Activated CD4-positive, alpha-beta T cell treated with anti-CD3 and anti-CD28 coated beads, Interleukin-2, amount 50 U/mL, for 48 hours (primary cell): ENCODE measurements around the gene CNGA2.

Source experiments
- DNase-seq, 2 experiments: peaks; one replicate each; pipeline ENCODE4 v3.0.0-alpha.2; 2020

CNGA2 gene

DNA sequence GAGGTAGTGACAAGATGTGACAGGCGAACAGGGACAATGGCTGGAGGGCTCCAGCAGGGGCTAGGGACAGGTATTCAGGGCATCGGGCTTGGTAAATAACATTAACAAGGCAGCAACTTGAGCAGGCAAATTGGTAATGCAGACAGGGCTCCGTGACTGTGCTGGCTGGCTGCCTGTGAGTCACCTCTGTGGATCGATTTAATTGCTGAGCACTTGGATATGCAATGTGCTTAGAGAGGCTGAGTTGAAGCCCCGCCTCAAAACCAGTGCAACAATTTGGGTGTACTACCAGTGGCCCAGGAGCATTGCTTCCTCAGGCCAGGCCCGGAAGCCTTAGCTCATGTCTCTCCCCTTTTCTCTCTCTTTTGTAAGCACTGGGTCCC is 19.5 kb downstream of the CNGA2 start:
- DNase-seq = no peak

DNA sequence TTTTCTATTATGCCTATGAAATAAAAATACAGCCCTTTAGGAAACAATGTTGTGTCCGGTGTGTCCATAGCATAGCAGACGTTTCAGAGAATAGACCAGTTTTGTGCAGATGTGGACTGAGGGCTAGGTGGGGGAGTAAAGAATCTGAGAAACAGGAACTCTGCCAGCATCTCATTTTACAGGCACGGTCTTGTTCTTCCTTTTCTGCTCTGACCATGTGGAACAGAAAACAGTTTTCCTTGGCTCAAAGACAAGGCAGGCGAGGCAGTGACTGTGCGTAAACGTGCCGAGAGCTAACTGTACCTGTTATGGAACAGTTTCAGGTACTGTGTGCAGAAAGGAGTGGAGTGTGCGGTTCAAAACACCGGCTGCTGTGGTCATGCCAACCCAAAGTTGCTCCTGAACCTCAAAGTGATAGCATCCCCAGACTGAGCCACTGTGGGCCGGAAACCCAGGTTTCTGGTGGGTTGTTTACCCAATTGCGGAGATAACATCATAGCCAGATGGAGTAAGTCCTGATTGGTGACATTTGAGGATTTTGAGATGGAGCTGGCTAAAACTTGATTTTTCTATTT is 20.2 kb downstream of the CNGA2 start:
- DNase-seq = no peak

DNA sequence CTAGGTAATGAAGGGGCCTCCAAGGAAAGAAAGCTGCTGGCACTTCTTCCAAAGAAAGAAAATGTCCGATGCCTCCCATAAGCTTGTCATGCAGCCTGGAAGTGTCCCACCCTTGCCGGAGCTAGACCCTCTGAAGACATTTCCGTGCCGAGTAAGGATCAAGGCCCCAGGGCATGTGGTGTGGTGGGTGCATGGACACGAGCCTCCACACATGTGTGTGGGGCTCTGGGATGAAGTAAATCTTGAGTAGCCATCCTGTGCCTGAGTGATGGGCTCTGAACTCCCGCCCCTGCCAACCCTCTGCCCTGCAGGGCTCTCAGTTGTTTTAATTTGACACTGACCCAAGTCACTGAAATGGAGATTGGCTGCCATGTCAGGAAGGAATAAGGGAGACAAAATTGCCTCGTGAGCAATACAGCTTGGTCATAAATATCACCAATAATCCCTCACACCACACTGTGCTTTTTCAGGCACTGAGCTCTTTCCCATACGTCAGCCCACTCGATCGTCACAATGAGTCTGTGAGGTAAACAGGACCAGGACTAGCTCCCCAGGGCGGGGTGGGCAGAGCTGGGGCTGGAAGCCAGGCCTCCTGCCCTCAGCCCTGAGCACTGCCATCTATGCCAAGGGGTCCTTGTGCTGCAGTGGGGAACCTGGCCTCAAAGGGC is 24.6 kb downstream of the CNGA2 start:
- DNase-seq = no peak

DNA sequence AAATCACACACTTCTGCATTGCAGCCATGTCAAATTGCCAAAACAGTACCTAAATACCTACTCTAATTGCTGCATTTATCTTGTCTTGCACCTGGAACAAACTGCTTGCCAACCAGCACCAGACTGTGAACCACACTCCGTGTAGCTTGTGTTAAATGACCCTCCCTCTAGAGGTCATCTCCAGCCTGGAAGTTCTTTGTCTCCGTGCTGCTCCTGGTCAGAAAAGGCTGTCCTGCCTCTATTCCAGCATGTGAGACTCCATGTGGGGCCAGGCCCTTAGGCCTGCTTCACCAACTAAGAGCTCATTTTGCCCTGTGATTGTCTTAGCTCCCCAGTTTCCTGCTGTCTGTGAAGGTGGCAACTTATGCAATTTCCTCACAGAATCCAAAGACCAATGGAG is 28.3 kb downstream of the CNGA2 start:
- no peak for DNase-seq

DNA sequence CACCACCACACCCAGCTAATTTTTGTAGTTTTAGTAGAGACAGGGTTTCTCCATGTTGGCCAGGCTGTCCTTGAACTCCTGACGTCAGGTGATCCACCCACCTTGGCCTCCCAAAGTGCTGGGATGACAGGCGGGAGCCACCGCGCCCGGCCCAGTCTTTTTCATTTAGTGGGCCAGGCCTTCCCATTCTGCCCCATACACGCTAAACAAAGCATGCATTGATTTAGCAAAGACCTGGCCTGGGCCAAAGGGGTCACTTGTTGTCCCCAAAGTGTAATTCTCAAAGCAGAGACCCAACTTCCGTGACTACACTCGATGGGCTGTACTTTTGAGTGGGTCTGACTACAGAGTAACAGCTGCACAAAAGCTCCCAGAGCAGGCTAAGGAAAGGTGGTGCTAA is 29.2 kb downstream of the CNGA2 start:
- no peak for DNase-seq

DNA sequence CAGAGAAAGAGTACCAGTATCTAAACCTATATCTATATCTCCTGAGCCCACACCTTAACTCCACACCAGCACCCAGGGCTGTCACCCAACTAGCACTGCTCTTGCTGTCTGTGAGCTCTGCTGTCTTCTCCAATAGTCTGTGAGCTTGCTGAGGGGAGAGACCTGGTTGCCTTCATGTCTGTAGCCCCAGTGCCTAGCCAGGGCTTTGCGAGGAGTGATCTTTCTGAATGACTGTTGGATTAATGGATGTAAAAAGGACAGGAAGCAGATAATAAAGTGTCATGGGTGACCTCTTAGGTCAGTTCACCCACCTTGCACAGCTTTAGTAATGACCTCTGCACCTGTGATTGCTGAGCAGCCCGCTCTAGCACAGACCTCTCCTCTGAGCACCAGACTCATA is 30.5 kb downstream of the CNGA2 start:
- DNase-seq = no peak

DNA sequence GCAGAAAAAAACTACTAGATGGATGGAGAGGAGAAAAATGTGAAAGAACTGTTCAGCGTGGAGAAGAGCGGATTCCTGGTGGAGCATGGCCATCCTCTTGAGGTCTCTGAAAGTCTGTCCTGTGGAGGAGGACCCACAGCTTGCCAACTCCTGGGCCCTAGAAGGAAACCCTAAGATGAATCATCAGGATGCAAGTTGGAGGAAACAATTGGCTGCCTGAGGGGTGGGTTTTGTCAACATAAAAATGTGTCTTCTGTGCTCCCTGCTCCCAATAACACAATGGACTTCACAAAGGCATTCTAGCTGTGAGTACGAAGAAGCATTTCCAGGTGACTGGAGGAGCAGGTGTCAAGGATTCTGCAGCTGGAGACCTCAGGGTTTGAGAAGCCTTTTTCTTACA is 37.2 kb downstream of the CNGA2 start:
- DNase-seq = no peak

DNA sequence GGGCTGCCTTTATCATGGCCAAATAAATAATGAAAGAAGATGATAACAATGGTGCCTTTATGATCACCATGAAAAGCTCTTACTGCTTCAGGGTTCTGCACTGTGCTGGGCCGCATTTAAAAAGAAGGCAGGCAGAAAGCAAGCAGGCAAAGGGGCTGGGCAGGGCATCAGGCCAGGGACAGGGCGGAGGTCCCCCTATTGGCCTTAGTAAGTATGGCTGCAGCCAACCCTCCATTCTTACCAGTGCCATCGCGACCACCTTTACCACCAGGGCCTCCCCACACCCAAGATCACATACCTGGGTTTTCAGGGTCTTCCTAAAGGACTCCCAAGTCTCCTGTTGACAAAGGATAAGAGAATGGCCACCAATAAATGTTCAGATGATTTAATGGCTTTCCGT is 38.9 kb downstream of the CNGA2 start:
- no peak for DNase-seq

DNA sequence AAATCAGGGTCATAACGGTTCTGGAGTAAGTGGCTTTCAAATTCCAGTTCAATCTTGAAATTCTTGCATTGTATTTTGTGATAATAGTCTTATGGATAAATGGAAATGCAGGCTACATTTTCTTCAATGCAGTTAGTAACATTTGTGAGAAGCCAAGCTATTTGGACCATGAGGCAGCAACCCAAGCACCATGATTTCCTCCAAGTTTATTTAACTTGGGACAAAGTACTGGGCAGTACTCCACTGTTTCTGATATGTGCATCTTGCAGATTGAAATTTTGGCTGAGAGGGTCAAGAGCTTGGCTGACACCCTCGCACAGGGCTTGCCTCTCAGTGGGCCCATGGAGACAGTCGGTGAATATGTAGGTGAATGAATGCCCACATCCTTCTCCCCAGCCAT is 39.9 kb downstream of the CNGA2 start:
- DNase-seq = no peak

DNA sequence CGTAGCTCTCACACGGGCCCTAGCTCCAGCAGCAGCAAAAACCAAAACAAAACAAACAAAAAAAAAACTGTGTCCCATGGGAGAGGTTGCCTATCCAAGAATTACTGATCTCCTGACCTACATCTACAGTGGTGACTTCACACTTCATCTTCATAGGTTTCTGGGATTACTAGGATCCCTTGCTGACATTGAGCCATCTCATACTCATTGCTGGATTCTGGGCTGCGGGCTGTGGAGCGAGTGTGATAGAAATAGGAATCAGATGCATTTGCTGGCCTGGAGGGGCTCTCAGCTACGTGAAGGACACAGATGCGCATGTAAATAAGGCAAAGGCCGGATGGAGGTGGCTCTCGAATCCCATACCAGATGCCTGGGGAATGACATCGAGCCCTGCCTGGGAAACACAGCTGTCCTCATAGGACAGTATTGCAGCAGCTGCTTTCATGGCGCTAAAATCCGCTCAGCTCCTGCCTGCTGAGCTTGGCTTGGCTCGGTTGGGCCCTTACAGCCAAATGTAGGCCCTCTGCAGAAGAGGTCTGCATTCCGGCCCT is 41.7 kb downstream of the CNGA2 start:
- DNase-seq = no peak

DNA sequence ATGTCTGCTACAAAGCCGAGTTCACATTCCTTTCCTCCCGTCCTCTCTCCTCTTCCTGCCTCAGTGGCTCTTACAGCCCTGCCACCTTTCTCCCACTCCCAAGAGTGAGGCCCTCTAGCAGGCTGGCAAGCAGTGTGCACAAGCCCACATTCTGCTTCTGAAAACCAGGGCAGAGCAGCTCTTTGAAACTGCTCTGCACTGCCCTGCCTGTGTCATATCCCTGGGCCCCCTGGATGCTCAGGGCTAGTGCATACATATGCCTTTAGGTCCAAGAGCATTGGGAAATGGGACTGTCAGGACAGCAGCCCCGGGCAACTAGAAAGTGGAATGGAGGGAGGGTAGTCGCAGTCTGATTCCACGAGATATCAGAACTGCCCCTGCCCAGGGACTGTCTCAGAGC is 42.4 kb downstream of the CNGA2 start:
- DNase-seq = no peak

DNA sequence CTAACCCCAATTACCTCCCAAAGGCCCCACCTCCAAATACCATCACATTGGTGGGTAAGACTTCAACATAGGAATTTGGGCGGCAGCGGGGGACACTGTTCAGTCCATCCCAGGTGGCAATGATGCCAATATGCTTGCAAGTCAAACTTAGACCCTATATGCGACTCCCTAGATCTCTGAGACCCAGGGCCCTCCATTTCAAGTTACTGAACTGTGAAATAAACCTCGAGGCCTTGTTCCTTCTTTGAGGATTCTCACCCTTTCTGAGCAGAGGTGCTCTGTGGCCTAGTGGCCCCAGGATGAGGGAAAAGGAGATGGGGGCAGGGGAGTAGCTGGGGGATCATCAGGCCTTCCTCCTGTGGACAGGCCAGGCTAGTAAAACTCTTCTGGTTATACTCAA is 44.7 kb downstream of the CNGA2 start:
- DNase-seq = no peak

DNA sequence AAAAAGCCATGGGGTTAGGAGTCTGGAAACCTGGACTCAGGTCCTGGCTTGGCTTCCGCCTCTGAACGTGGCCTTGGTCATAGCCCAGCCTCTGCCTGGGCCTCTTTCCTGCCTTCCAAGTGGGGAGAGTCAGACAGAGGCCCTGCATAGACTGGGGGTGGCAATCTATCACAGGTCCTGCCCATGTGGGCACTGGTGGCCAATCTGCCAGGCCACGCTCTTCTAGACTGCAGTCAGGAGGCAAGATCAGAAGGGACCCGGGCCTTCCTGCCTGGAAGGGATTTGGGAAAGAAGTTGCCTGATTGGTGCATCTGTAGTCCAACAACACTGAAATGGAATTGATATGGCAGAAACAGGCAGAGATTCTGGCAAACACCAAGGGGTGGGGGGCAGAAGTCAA is 46.1 kb downstream of the CNGA2 start:
- DNase-seq = no peak

DNA sequence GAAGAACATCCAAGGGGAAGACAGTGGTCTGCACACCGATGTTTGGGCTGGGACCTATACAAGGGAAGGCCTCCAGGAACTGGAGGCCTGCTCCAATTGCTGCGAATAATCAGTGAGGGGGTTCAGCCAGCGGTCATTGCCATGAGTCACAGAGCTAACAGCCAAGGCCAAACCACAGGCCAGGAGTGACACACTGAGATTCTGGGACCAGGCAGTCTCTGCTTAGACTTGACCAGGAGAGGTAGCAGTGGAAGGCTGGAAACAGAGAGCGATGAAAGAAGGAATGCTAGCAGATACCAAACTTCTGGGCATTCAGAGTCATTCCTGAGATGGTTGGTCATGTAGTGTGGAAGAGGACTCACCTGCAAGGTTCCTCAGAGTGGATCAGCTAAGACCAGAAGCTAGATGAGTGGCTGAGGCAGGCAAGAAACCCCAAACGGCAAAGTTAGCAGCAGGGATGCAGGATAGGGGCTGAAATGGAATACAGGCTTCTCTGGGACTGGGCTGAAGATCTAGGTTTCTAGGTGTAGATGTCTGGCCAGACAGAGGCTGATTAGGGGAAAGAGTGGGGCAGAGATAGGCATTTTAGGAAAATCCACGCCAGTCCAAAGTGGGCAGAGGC is 54.7 kb downstream of the CNGA2 start:
- no peak for DNase-seq

DNA sequence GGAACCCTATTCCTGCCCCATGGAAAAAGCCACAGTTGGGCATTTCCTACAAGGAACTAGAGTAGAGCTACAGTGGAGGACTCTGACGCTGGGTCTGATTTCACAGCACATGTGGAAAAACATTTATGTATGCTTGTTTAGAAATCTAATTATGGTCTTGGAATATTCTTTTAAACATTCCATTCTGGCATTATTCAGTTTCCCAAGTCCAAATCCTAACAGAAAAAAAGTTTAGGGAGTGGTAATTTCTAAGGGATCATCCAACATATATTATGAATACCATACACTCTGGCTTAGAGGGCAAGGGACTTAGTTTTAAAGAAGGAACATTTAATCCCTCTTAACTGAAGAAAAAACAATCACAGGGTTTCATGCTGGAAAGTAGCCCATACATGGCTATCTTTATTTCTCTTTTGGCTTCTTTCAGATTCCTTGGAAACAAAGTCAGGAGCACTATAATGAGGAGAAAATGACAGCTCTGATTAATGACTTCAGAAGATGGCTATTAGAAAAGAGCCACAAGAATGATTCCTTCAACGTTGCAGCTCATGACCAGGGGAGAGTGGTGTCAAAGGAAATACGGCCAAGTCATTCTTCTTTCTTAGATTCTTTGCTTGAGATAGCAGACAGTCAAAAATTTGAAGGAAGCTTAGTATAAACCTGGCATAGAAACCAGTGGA is 56.1 kb downstream of the CNGA2 start:
- no peak for DNase-seq

DNA sequence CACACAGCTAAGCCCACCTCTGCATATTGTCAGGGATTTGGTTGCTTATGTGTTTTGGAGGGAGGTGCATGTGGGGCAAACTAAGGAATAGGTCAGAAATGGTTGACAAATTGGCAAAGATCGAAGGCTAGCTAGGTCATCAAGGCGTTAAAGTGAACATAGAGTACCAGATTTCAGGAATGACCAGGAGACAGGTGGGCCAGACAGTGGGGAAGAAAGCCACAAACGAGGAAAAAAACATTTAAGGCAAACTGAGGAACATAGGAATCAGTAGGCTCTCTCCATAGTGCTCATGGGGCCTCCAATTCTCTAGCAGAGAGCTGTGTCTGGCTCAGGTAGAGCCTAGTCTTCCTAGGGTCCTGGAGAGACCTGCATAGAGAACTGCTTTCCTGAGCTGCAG is 57.4 kb downstream of the CNGA2 start:
- DNase-seq = no peak

DNA sequence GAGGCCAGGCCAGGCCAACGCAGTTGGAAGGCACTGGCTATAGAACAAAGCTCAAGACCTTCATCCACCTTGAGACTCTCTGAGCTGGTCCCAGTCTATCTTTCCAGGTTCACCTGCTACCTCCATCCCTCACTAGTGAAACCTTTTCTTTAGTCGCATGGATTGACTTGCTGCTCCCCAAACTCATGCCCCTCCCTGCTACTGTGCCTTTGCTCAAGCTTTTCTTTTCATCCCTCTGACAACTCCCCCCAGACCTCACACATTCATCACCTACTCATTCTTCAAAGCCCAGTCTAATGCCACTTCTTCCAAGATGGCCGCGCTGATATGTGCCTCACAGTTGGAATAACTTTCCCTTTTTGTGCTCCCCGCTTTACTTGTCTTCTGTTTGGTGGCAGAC is 58.0 kb downstream of the CNGA2 start:
- no peak for DNase-seq

DNA sequence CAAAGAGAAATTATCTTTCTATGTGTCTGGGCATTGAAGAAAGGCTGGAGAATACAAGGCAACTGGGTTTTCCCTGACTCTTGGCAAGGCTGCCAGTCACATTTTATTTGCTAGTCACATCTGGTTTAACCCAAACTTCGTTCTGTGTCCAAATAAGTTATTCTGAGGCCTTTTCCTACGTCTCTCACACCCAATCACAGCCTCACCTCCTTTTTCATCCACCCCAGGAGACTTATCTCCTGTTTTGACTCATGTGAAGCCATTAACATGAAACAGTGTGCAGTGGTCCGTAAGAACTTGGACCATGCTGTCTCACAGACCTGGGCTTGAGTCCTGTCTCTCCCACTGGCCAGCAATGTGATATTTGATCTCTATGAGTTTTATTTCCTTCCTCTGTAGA is 59.3 kb downstream of the CNGA2 start:
- no peak for DNase-seq
